Keratinocyte (primary cell): Measurements from ENCODE around the gene DOK6.

Experiments used
- EZH2 ChIP-seq: IDR thresholded peaks from one replicate; pipeline ENCODE4 v1.6.1; 2012; ENCODE audit warnings: inconsistent platforms, mild to moderate bottlenecking, low read length, moderate library complexity
- TF ChIP-seq, protein P1 (sequence below), 3 experiments: IDR thresholded peaks in 1 of 3; conservative IDR thresholded peaks in 1 of 3; optimal IDR thresholded peaks in 1 of 3; 2 replicates in 2 of 3; 3 replicates in 1 of 3; pipeline versions ENCODE3 to v1.5.1; 2011; ENCODE audit warnings: low read length in 3 of 3, mild to moderate bottlenecking in 3 of 3, moderate library complexity in 2 of 3, control low read depth in 1 of 3, inconsistent platforms in 1 of 3; ENCODE audit not compliant: insufficient read depth in 2 of 3; ENCODE audit errors: extremely low read depth in 1 of 3

DNA sequence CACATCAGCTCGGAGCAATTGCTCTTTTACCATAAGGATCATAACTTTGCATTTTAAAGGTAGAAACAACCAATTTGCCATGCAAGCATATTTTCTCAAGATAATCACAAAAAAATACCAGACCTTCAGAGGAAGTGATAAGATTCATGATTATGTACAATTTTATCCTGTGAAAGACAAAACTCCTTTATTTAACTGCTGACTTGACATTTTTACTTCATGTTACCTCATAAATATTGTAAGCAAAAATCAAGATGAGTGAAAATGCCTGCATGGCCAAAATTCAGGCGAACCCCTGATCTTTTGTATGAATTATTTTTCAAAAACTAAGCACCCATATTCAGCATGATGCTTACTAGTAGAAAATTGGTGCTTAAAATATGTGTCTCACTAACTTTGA lies 300.6 kb downstream of the DOK6 start:
- TF ChIP-seq, protein P1, sequence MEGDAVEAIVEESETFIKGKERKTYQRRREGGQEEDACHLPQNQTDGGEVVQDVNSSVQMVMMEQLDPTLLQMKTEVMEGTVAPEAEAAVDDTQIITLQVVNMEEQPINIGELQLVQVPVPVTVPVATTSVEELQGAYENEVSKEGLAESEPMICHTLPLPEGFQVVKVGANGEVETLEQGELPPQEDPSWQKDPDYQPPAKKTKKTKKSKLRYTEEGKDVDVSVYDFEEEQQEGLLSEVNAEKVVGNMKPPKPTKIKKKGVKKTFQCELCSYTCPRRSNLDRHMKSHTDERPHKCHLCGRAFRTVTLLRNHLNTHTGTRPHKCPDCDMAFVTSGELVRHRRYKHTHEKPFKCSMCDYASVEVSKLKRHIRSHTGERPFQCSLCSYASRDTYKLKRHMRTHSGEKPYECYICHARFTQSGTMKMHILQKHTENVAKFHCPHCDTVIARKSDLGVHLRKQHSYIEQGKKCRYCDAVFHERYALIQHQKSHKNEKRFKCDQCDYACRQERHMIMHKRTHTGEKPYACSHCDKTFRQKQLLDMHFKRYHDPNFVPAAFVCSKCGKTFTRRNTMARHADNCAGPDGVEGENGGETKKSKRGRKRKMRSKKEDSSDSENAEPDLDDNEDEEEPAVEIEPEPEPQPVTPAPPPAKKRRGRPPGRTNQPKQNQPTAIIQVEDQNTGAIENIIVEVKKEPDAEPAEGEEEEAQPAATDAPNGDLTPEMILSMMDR (optimal IDR thresholded peaks at IDR 0.05 in 1 of 3, IDR thresholded peaks at IDR 0.05 in 1 of 3, conservative IDR thresholded peaks at IDR 0.05 in 1 of 3; ENCODE audit: extremely low read depth in 1 of 3, insufficient read depth in 2 of 3, low read length in 3 of 3) = no peak
- no peak for TF ChIP-seq EZH2
